ENCODE measurements around the gene RAP1B.
A peak's percentile ranks its signal among the peaks of the same experiment; 100 is the strongest.
"Not testable (repeated sequence)": the region's sequence is repeated elsewhere in the genome, so short reads cannot be mapped to it uniquely, and the experiment has no call there.

Gene RAP1B

GRCh38 chr12:68637439-68637838 lies 26.7 kb downstream of the RAP1B start:
- DNase-seq: not testable (repeated sequence)

- DNase-seq: no peak
Measured at GRCh38 chr12:68638171-68638570, 27.5 kb downstream of the RAP1B start.

GRCh38 chr12:68638721-68639395 lies 28.2 kb downstream of the RAP1B start:
- DNase-seq: no peak

- no peak for DNase-seq
Measured at GRCh38 chr12:68639396-68639767, 28.7 kb downstream of the RAP1B start.

- peak; percentile 27 to 32 for DNase-seq
Measured at GRCh38 chr12:68641138-68641537, 30.4 kb downstream of the RAP1B start.

GRCh38 chr12:68646484-68646883 lies 35.8 kb downstream of the RAP1B start:
- DNase-seq: no peak

- DNase-seq: no peak
Measured at GRCh38 chr12:68647507-68647906, 36.8 kb downstream of the RAP1B start.

- no peak for DNase-seq
Measured at GRCh38 chr12:68648179-68648578, 37.5 kb downstream of the RAP1B start.

- DNase-seq: no peak
Measured at GRCh38 chr12:68665016-68665569, 54.4 kb downstream of the RAP1B start.

- DNase-seq: no peak
Measured at GRCh38 chr12:68667291-68667690, 56.6 kb downstream of the RAP1B start.

- no peak for DNase-seq
Measured at GRCh38 chr12:68667896-68668295, 57.2 kb downstream of the RAP1B start.

- no peak for DNase-seq
Measured at GRCh38 chr12:68671179-68671578, 60.5 kb downstream of the RAP1B start.

- no peak for DNase-seq
Measured at GRCh38 chr12:68673788-68674187, 63.1 kb downstream of the RAP1B start.

GRCh38 chr12:68674376-68674775 lies 63.7 kb downstream of the RAP1B start:
- no peak for DNase-seq

GRCh38 chr12:68675101-68675842 lies 64.6 kb downstream of the RAP1B start:
- DNase-seq: peak; percentile 15 to 21

GRCh38 chr12:68676854-68677253 lies 66.2 kb downstream of the RAP1B start:
- DNase-seq: not testable (repeated sequence)

GRCh38 chr12:68686262-68686594 lies 75.5 kb downstream of the RAP1B start:
- DNase-seq: no peak

GRCh38 chr12:68686595-68687521 lies 76.2 kb downstream of the RAP1B start, which contains the start of gene NUP107:
Gene NUP107, plus strand, starts transcription at chr12:68686978. Its CDS starts 88 bp downstream, at chr12:68687066.
- DNase-seq: peak; percentile 94 to 97

- no peak for DNase-seq
Measured at GRCh38 chr12:68695454-68695853, 84.8 kb downstream of the RAP1B start.

GRCh38 chr12:68699486-68699885 lies 88.8 kb downstream of the RAP1B start:
- no peak for DNase-seq
